A549 (cell line): ENCODE data around the gene IL4I1. TPM values are rescaled to one million over a fixed set of nuclear protein-coding genes. Genes with fewer than 3 reads are reported as not detected.

ENCODE experiments used
- ATOH8 ChIP-seq: fragments of 250-450 bp; sonication (Bioruptor Pico); IDR thresholded peaks from 2 replicates; pipeline ENCODE4 v1.5.0; 2020; ENCODE audit warnings: low read depth, mild to moderate bottlenecking, moderate library complexity
- BHLHE40 ChIP-seq: IDR thresholded peaks from 2 replicates; pipeline ENCODE4 v1.6.1; 2012; ENCODE audit warnings: low read depth, low read length, inconsistent platforms
- CBX8 ChIP-seq: fragments of 200-600 bp; sonication (generic); IDR thresholded peaks from 2 replicates; pipeline ENCODE4 v1.6.1; 2016
- CHD4 ChIP-seq: fragments of 200-600 bp; sonication (generic); IDR thresholded peaks from 2 replicates; pipeline ENCODE4 v1.6.1; 2016; ENCODE audit warnings: antibody characterized with exemption, mild to moderate bottlenecking, borderline replicate concordance
- CTCF ChIP-seq: fragments of >200 bp; sonication (Bioruptor Twin); formaldehyde crosslinking; IDR thresholded peaks from 3 replicates; pipeline ENCODE4 v1.5.1; 2016
- EHMT2 ChIP-seq: fragments of 200-600 bp; sonication (generic); IDR thresholded peaks from 2 replicates; pipeline ENCODE4 v1.6.1; 2016; ENCODE audit warnings: antibody characterized with exemption, low read depth, mild to moderate bottlenecking, moderate library complexity
- FOSL2 ChIP-seq, 2 experiments: fragments of 450-650 bp in 1 of 2; fragments of >200 bp in 1 of 2; sonication (Bioruptor Twin) in 1 of 2; formaldehyde crosslinking; IDR thresholded peaks; 2 replicates each; pipeline versions ENCODE4 v1.5.0 to v1.6.1; 2016 to 2020; ENCODE audit warnings: mild to moderate bottlenecking in 1 of 2, moderate library complexity in 1 of 2
- HDAC2 ChIP-seq: fragments of 200-600 bp; sonication (generic); IDR thresholded peaks from 2 replicates; pipeline ENCODE4 v1.6.1; 2016
- HES2 ChIP-seq: fragments of >200 bp; sonication (Bioruptor Twin); formaldehyde crosslinking; IDR thresholded peaks from 2 replicates; pipeline ENCODE4 v1.6.1; 2016
- HMGXB4 ChIP-seq: fragments of 250-450 bp; sonication (Bioruptor Pico); IDR thresholded peaks from 2 replicates; pipeline ENCODE4 v1.5.0; 2021; ENCODE audit warnings: mild to moderate bottlenecking, moderate library complexity, borderline replicate concordance
- HOXB13 ChIP-seq: fragments of 250-450 bp; sonication (Bioruptor Pico); IDR thresholded peaks from 2 replicates; pipeline ENCODE4 v1.5.0; 2020; ENCODE audit warnings: low read depth, mild to moderate bottlenecking, moderate library complexity
- HOXB5 ChIP-seq: fragments of 250-450 bp; sonication (Bioruptor Pico); IDR thresholded peaks from 2 replicates; pipeline ENCODE4 v1.5.0; 2020; ENCODE audit warnings: mild to moderate bottlenecking, moderate library complexity
- KDM5A ChIP-seq: fragments of 200-600 bp; sonication (generic); IDR thresholded peaks from 2 replicates; pipeline ENCODE4 v1.6.1; 2016; ENCODE audit warnings: antibody characterized with exemption, mild to moderate bottlenecking
- MAFK ChIP-seq: fragments of 450-650 bp; IDR thresholded peaks from 2 replicates; pipeline ENCODE4 v1.6.1; 2014; ENCODE audit not compliant: partially characterized antibody
- MAX ChIP-seq: IDR thresholded peaks from 2 replicates; pipeline ENCODE4 v1.6.1; 2012
- MAZ ChIP-seq: fragments of 150-350 bp; IDR thresholded peaks from 2 replicates; pipeline ENCODE4 v1.6.1; 2014; ENCODE audit warnings: antibody characterized with exemption, low read depth, low read length, borderline replicate concordance
- NPAS2 ChIP-seq: fragments of 250-450 bp; sonication (Bioruptor Pico); IDR thresholded peaks from 2 replicates; pipeline ENCODE4 v1.8.0; 2022; ENCODE audit warnings: mild to moderate bottlenecking, moderate library complexity, borderline replicate concordance
- NR3C1 ChIP-seq: fragments of >200 bp; sonication (Bioruptor Twin); formaldehyde crosslinking; IDR thresholded peaks from 3 replicates; pipeline ENCODE4 v1.6.1; 2017
- PHF8 ChIP-seq: fragments of 200-600 bp; sonication (generic); IDR thresholded peaks from 2 replicates; pipeline ENCODE4 v1.6.1; 2016; ENCODE audit warnings: low read depth, mild to moderate bottlenecking, antibody characterized with exemption, moderate library complexity, borderline replicate concordance
- POLR2AphosphoS2 ChIP-seq: conservative IDR thresholded peaks from 2 replicates; pipeline ENCODE4 v1.6.1; 2012; ENCODE audit warnings: low read length, improper control_type of control experiment, inconsistent platforms
- RAD21 ChIP-seq, 2 experiments: fragments of >200 bp in 1 of 2; sonication (Bioruptor Twin) in 1 of 2; formaldehyde crosslinking in 1 of 2; IDR thresholded peaks in 1 of 2; conservative IDR thresholded peaks in 1 of 2; 2 replicates in 1 of 2; 3 replicates in 1 of 2; pipeline ENCODE4 v1.6.1; 2012 to 2018; ENCODE audit warnings: inconsistent platforms in 1 of 2
- RCOR1 ChIP-seq: fragments of 150-350 bp; IDR thresholded peaks from 2 replicates; pipeline ENCODE4 v1.6.1; 2014; ENCODE audit warnings: antibody characterized with exemption, low read length, low read depth
- REST ChIP-seq: fragments of 200-600 bp; sonication (generic); IDR thresholded peaks from 2 replicates; pipeline ENCODE4 v1.6.1; 2016; ENCODE audit warnings: antibody characterized with exemption, mild to moderate bottlenecking, moderate library complexity
- RFX5 ChIP-seq: fragments of 450-650 bp; IDR thresholded peaks from 2 replicates; pipeline ENCODE4 v1.7.1; 2014; ENCODE audit warnings: antibody characterized with exemption, mild to moderate bottlenecking, moderate library complexity
- RNF2 ChIP-seq: fragments of 200-600 bp; sonication (generic); IDR thresholded peaks from 2 replicates; pipeline ENCODE4 v1.6.1; 2016; ENCODE audit warnings: low read depth, mild to moderate bottlenecking, antibody characterized with exemption, moderate library complexity, borderline replicate concordance
- SREBF2 ChIP-seq: fragments of 450-650 bp; IDR thresholded peaks from 2 replicates; pipeline ENCODE4 v1.6.1; 2014; ENCODE audit warnings: mild to moderate bottlenecking, moderate library complexity
- TFCP2L1 ChIP-seq: fragments of 250-450 bp; sonication (Bioruptor Pico); IDR thresholded peaks from 2 replicates; pipeline ENCODE4 v1.5.0; 2021; ENCODE audit warnings: mild to moderate bottlenecking
- TP53 ChIP-seq: fragments of 250-450 bp; sonication (Bioruptor Pico); IDR thresholded peaks from 2 replicates; pipeline ENCODE4 v1.5.0; 2021; ENCODE audit warnings: mild to moderate bottlenecking, moderate library complexity
- ZNF302 ChIP-seq: fragments of 250-450 bp; sonication (Bioruptor Pico); IDR thresholded peaks from 2 replicates; pipeline ENCODE4 v1.9.0; 2021; ENCODE audit warnings: inconsistent platforms, mild to moderate bottlenecking, moderate library complexity
- polyA plus RNA-seq, 4 experiments: library from polyadenylated mRNA; depleted of rRNA in 3 of 4; stranded (reverse); fragments of >200 nt; fragmentation: RNase III in 1 of 4; extraction: RNeasy Plus Mini Kit Qiagen cat#74134 plus additional on column Dnase treatment in 1 of 4; gene quantifications; 2 replicates in 3 of 4; 3 replicates in 1 of 4; pipeline ENCODE4 v1.2.3, GENCODE V29; 2011 to 2017

The IL4I1 gene
- polyA plus RNA-seq, 2 of the 4 experiments (the other 2 are of a cell fraction): 0.18 to 0.62 TPM

- TF ChIP-seq HMGXB4 (CRISPR knock-in tag): no peak
- TF ChIP-seq BHLHE40: no peak
- no peak for TF ChIP-seq PHF8
- peak; percentile 99 for TF ChIP-seq CTCF
- 0 out of 2 replicates have a peak, but pooled peaks have one; percentile 3 for TF ChIP-seq KDM5A
- TF ChIP-seq MAFK: no peak
- TF ChIP-seq EHMT2: no peak
- TF ChIP-seq SREBF2: no peak
- TF ChIP-seq RCOR1: no peak
- no peak for TF ChIP-seq TFCP2L1 (CRISPR knock-in tag)
- TF ChIP-seq MAZ: 0 out of 2 replicates have a peak, but pooled peaks have one; percentile 25
- TF ChIP-seq ATOH8 (CRISPR knock-in tag): no peak
- TF ChIP-seq NPAS2 (CRISPR knock-in tag): no peak
- no peak for TF ChIP-seq HDAC2
- peak; percentile 65; the same call in 1 of the 2 replicates for TF ChIP-seq CHD4
- no peak for TF ChIP-seq POLR2AphosphoS2
- TF ChIP-seq MAX: no peak
- TF ChIP-seq REST: no peak
- no peak for TF ChIP-seq HOXB5 (CRISPR knock-in tag)
- TF ChIP-seq FOSL2 (IDR thresholded peaks at IDR 0.05): no peak
- TF ChIP-seq FOSL2 (CRISPR knock-in tag; IDR thresholded peaks at IDR 0.05): no peak
- no peak for TF ChIP-seq CBX8
- TF ChIP-seq RFX5: 0 out of 2 replicates have a peak, but pooled peaks have one; percentile 9
- TF ChIP-seq NR3C1: no peak
- TF ChIP-seq HOXB13 (CRISPR knock-in tag): no peak
- TF ChIP-seq TP53 (CRISPR knock-in tag): no peak
- TF ChIP-seq HES2: no peak
- no peak for TF ChIP-seq ZNF302 (CRISPR knock-in tag)
- TF ChIP-seq RAD21 (conservative IDR thresholded peaks at IDR 0.05 in 1 of 2, IDR thresholded peaks at IDR 0.05 in 1 of 2): peak; percentile 99
- no peak for TF ChIP-seq RNF2
Observed at GRCh38 chr19:49937750-49938381, 41.2 kb upstream of the IL4I1 start (continued).
